Smooth muscle cell (in vitro differentiated cells): Measurements from ENCODE around the gene KRTAP10-6. TPM values are rescaled to one million over a fixed set of nuclear protein-coding genes. Genes with fewer than 3 reads are reported as not detected.
A peak's percentile ranks its signal among the peaks of the same experiment; 100 is the strongest.
"Not testable (repeated sequence)": the region's sequence is repeated elsewhere in the genome, so short reads cannot be mapped to it uniquely, and the experiment has no call there.

Experiments
- DNase-seq: peaks from one replicate; lab custom pipeline; 2025; ENCODE audit not compliant: unreplicated experiment; lab: John Stamatoyannopoulos, UW
- H2AFZ ChIP-seq: fragments of 200-600 bp; sonication (generic); 2 replicates; pipeline ENCODE4 v1.6.0; 2016; ENCODE audit warnings: antibody characterized with exemption, low read depth, mild to moderate bottlenecking
- H3F3A ChIP-seq: fragments of 200-600 bp; sonication (generic); 2 replicates; pipeline ENCODE4 v1.6.0; 2017; ENCODE audit warnings: antibody characterized with exemption, low read depth
- H3K27ac ChIP-seq: fragments of 200-600 bp; sonication (generic); 2 replicates; pipeline ENCODE4 v1.5.1; 2016; ENCODE audit warnings: low read depth, mild to moderate bottlenecking
- H3K27me3 ChIP-seq: fragments of 200-600 bp; sonication (generic); 2 replicates; pipeline ENCODE4 v1.6.1; 2016; ENCODE audit warnings: low read depth, mild to moderate bottlenecking
- H3K36me3 ChIP-seq: fragments of 200-600 bp; sonication (generic); 2 replicates; pipeline ENCODE4 v1.5.1; 2016; ENCODE audit warnings: low read depth
- H3K4me1 ChIP-seq: fragments of 200-600 bp; sonication (generic); 2 replicates; pipeline ENCODE4 v1.5.1; 2016; ENCODE audit warnings: low read depth
- H3K4me2 ChIP-seq: fragments of 200-600 bp; sonication (generic); 2 replicates; pipeline ENCODE4 v1.6.0; 2016; ENCODE audit warnings: mild to moderate bottlenecking
- H3K4me3 ChIP-seq: fragments of 200-600 bp; sonication (generic); 2 replicates; pipeline ENCODE4 v1.5.1; 2016; ENCODE audit warnings: mild to moderate bottlenecking
- H3K79me2 ChIP-seq: fragments of 200-600 bp; sonication (generic); 2 replicates; pipeline ENCODE4 v1.6.0; 2016; ENCODE audit warnings: low read depth, mild to moderate bottlenecking
- H3K9ac ChIP-seq: fragments of 200-600 bp; sonication (generic); 2 replicates; pipeline ENCODE4 v1.6.0; 2016; ENCODE audit warnings: low read depth
- H3K9me3 ChIP-seq: fragments of 200-600 bp; sonication (generic); replicated peaks from 2 replicates; pipeline ENCODE4 v1.5.1; 2016; ENCODE audit warnings: low read depth
- H4K20me1 ChIP-seq: fragments of 200-600 bp; sonication (generic); 2 replicates; pipeline ENCODE4 v1.6.0; 2016; ENCODE audit warnings: low read depth
- CTCF ChIP-seq: fragments of 200-600 bp; sonication (generic); IDR thresholded peaks from 2 replicates; pipeline ENCODE4 v1.5.1; 2017; ENCODE audit warnings: borderline replicate concordance, mild to moderate bottlenecking, antibody characterized with exemption; ENCODE audit not compliant: insufficient read depth, poor library complexity, severe bottlenecking
- WGBS: methylation state at CpG from one replicate; pipeline ENCODE4 v1.1.7; 2016; ENCODE audit warnings: low lambda C conversion rate; 5-methylcytosine and 5-hydroxymethylcytosine counted together
- polyA plus RNA-seq: library from polyadenylated mRNA; unstranded; fragments of >200 nt; fragmentation: Nextera tagmentation; extraction: Ambion mirVana; gene quantifications from 2 replicates; pipeline ENCODE4 v1.2.1, GENCODE V29; 2016
- total RNA-seq: library from RNA; depleted of rRNA; stranded (reverse); fragments of >200 nt; gene quantifications from 2 replicates; pipeline ENCODE4 v1.2.3, GENCODE V29; 2014

KRTAP10-6 gene
- total and polyA plus RNA-seq, 2 experiments from 2014 or later = 0.38 TPM; not detected in 1

GRCh38 chr21:44594406-44594916 is 2.2 kb upstream of the KRTAP10-6 start:
- no peaks in the 10 kb centered on the region for H3K36me3 ChIP-seq
- H3K4me3 ChIP-seq = no peak overlapping the region
- peak overlapping the region; percentile 57 for H3K27ac ChIP-seq
- peak overlapping the region; percentile 11 for H2AFZ ChIP-seq
- peak overlapping the region; percentile 4 for H3K4me2 ChIP-seq
- no peaks in the 10 kb centered on the region for H3K79me2 ChIP-seq
- no peaks in the 10 kb centered on the region for H3K27me3 ChIP-seq
- H3K9me3 ChIP-seq = no peaks in the 10 kb centered on the region
- H4K20me1 ChIP-seq = no peaks in the 10 kb centered on the region
- H3K4me1 ChIP-seq = peaks cover 19% of the 10 kb centered on the region
- no peak for DNase-seq
- H3K9ac ChIP-seq = peak overlapping the region; percentile 8
- WGBS = 86% methylated on average over 12 of the region's 12 CpGs
- TF ChIP-seq CTCF = no peak
- H3F3A ChIP-seq = peaks cover 3% of the 10 kb centered on the region

GRCh38 chr21:44593598-44594405 is 1.5 kb upstream of the KRTAP10-6 start:
- H3K36me3 ChIP-seq = no peaks in the 10 kb centered on the region
- H4K20me1 ChIP-seq = no peaks in the 10 kb centered on the region
- WGBS = 36% methylated on average over 20 of the region's 20 CpGs
- peak overlapping the region; percentile 57 for H3K27ac ChIP-seq
- H3K9ac ChIP-seq = peak overlapping the region; percentile 8
- peaks cover 3% of the 10 kb centered on the region for H3F3A ChIP-seq
- peaks cover 15% of the 10 kb centered on the region for H3K4me1 ChIP-seq
- H3K4me2 ChIP-seq = peak overlapping the region; percentile 16
- H3K4me3 ChIP-seq = no peak overlapping the region
- no peaks in the 10 kb centered on the region for H3K79me2 ChIP-seq
- peak overlapping the region; percentile 11 for H2AFZ ChIP-seq
- no peaks in the 10 kb centered on the region for H3K27me3 ChIP-seq
- TF ChIP-seq CTCF = no peak
- no peaks in the 10 kb centered on the region for H3K9me3 ChIP-seq
- no peak for DNase-seq

GRCh38 chr21:44591801-44592130 is 539 bp downstream of the KRTAP10-6 start:
- H3K4me3 ChIP-seq, H3F3A ChIP-seq, DNase-seq, H3K4me1 ChIP-seq, H3K27me3 ChIP-seq, H3K27ac ChIP-seq, H4K20me1 ChIP-seq, H2AFZ ChIP-seq, H3K36me3 ChIP-seq, H3K79me2 ChIP-seq, H3K9ac ChIP-seq, H3K9me3 ChIP-seq, H3K4me2 ChIP-seq: not testable (repeated sequence)
- WGBS = 90% methylated on average over 4 of the region's 4 CpGs

- not testable (repeated sequence) for H3F3A ChIP-seq, H2AFZ ChIP-seq, H3K4me3 ChIP-seq, H3K27ac ChIP-seq, H3K9ac ChIP-seq, H3K4me1 ChIP-seq, H3K36me3 ChIP-seq, H3K4me2 ChIP-seq, H3K79me2 ChIP-seq, H3K9me3 ChIP-seq, DNase-seq, H3K27me3 ChIP-seq, H4K20me1 ChIP-seq
- WGBS = 89% methylated on average over 14 of the region's 19 CpGs
Observed at GRCh38 chr21:44590897-44591800, 1.2 kb downstream of the KRTAP10-6 start.
